Measurements from ENCODE around the gene TNFRSF6B. TPM values are rescaled to one million over a fixed set of nuclear protein-coding genes. Genes with fewer than 3 reads are reported as not detected.

The TNFRSF6B gene
- total and polyA plus RNA-seq, 2 of the 4 experiments (the other 2 are of a cell fraction): 1.3 to 11.0 TPM

DNA sequence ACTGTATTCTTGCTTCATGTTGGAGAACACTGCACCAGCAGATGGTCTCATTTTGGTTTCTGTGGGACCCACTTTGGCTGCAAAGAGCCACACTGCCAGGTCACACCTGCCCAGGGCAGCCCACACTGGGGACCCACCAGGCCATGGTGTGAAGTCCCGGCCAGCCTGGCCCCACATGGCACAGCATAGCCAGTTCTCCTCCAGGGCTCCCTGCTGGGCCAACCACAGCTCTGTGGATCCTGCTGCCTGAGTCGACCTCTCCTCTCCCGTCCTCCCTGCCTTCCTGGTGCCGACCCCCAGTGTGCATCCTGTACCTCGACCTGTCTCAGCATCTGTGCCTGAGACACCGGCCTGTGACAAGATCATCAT, 8.3 kb downstream of the TNFRSF6B start:
- TF ChIP-seq RAD21 (IDR thresholded peaks at IDR 0.05; ENCODE audit: low read length) (no peak), BHLHE40 (IDR thresholded peaks at IDR 0.05; ENCODE audit: low read depth, low read length) (no peak), CEBPB (IDR thresholded peaks at IDR 0.05; ENCODE audit: low read depth, low read length) (no peak), RCOR1 (IDR thresholded peaks at IDR 0.05; ENCODE audit: insufficient replicate concordance, low read length) (no peak), MXI1 (IDR thresholded peaks at IDR 0.05; ENCODE audit: borderline replicate concordance, low read depth, low read length) (no peak), CHD1 (IDR thresholded peaks at IDR 0.05; ENCODE audit: low read depth, low read length) (no peak), SMC3 (IDR thresholded peaks at IDR 0.05; ENCODE audit: low read depth, low read length) (no peak), MAZ (IDR thresholded peaks at IDR 0.05; ENCODE audit: borderline replicate concordance, low read depth, low read length) (no peak), MAFK (IDR thresholded peaks at IDR 0.05; ENCODE audit: low read depth, low read length) (no peak)
- TF ChIP-seq, protein P1, sequence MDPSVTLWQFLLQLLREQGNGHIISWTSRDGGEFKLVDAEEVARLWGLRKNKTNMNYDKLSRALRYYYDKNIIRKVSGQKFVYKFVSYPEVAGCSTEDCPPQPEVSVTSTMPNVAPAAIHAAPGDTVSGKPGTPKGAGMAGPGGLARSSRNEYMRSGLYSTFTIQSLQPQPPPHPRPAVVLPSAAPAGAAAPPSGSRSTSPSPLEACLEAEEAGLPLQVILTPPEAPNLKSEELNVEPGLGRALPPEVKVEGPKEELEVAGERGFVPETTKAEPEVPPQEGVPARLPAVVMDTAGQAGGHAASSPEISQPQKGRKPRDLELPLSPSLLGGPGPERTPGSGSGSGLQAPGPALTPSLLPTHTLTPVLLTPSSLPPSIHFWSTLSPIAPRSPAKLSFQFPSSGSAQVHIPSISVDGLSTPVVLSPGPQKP (IDR thresholded peaks at IDR 0.05; ENCODE audit: borderline replicate concordance, low read depth, low read length): no peak
- TF ChIP-seq, protein P2, sequence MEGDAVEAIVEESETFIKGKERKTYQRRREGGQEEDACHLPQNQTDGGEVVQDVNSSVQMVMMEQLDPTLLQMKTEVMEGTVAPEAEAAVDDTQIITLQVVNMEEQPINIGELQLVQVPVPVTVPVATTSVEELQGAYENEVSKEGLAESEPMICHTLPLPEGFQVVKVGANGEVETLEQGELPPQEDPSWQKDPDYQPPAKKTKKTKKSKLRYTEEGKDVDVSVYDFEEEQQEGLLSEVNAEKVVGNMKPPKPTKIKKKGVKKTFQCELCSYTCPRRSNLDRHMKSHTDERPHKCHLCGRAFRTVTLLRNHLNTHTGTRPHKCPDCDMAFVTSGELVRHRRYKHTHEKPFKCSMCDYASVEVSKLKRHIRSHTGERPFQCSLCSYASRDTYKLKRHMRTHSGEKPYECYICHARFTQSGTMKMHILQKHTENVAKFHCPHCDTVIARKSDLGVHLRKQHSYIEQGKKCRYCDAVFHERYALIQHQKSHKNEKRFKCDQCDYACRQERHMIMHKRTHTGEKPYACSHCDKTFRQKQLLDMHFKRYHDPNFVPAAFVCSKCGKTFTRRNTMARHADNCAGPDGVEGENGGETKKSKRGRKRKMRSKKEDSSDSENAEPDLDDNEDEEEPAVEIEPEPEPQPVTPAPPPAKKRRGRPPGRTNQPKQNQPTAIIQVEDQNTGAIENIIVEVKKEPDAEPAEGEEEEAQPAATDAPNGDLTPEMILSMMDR (conservative IDR thresholded peaks at IDR 0.05; ENCODE audit: low read depth, low read length): no peak
- TF ChIP-seq, protein P3, sequence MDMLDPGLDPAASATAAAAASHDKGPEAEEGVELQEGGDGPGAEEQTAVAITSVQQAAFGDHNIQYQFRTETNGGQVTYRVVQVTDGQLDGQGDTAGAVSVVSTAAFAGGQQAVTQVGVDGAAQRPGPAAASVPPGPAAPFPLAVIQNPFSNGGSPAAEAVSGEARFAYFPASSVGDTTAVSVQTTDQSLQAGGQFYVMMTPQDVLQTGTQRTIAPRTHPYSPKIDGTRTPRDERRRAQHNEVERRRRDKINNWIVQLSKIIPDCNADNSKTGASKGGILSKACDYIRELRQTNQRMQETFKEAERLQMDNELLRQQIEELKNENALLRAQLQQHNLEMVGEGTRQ (IDR thresholded peaks at IDR 0.05; ENCODE audit: low read depth, low read length): no peak
- H3K4me2 ChIP-seq (ENCODE audit: low read depth, low read length): no peak overlapping the region
- ATAC-seq (ENCODE audit: low read depth) (no peak), DNase-seq (no peak)
- BruUV-seq (replicated peaks): no TSS peak
- no peak overlapping the region for H3K56ac ChIP-seq (ENCODE audit: extremely low read depth, insufficient read depth, low read length)
- H3K27me3 ChIP-seq (ENCODE audit: control insufficient read depth, insufficient read depth, low read length): no peaks in the 10 kb centered on the region
- ChIA-PET CTCF (no interaction called here), POLR2A (ENCODE audit: unreplicated experiment) (no interaction called here)
- intact Hi-C loops (cut with micrococcal nuclease): no loop called here
- no peak overlapping the region for H3K14ac ChIP-seq (replicated peaks; ENCODE audit: low read depth, low read length)
- no peak overlapping the region for H2BK5ac ChIP-seq (ENCODE audit: low read depth, low read length, poor library complexity, severe bottlenecking)
- no peak overlapping the region for H3K4me3 ChIP-seq (ENCODE audit: insufficient read depth, low read depth, low read length)
- H3K27ac ChIP-seq (ENCODE audit: insufficient read depth, low read length): no peak overlapping the region
- peaks cover 12% of the 10 kb centered on the region for H3K4me1 ChIP-seq (ENCODE audit: control insufficient read depth, insufficient read depth, low read length)
- H3K9me1 ChIP-seq (ENCODE audit: insufficient read depth, low read length): no peaks in the 10 kb centered on the region
- no peak overlapping the region for H3K18ac ChIP-seq (ENCODE audit: low read depth, low read length)
- H3K23ac ChIP-seq (ENCODE audit: low read depth, low read length): no peak overlapping the region
- H2BK120ac ChIP-seq (ENCODE audit: low read depth, low read length): no peak overlapping the region
- H4K91ac ChIP-seq (ENCODE audit: insufficient read depth, low read depth, low read length): no peak overlapping the region
- no peak overlapping the region for H2BK15ac ChIP-seq (ENCODE audit: low read depth, low read length)
- no peak overlapping the region for H4K5ac ChIP-seq (ENCODE audit: low read depth, low read length)
- H3K79me1 ChIP-seq (ENCODE audit: low read depth in 1 of 2, low read length in 2 of 2): peaks cover 19 to 81% of the 10 kb centered on the region in 2 experiments
- peaks cover 33% of the 10 kb centered on the region for H3K36me3 ChIP-seq (ENCODE audit: control insufficient read depth, insufficient read depth, low read length)
- dilution Hi-C loops (cut with HindIII; ENCODE audit: low sequenced_read_pairs, unreplicated experiment): no loop called here
- in situ Hi-C loops (cut with MboI; ENCODE audit: low sequenced_read_pairs): loop anchor here (10.0 kb wide), 1 partner anchor 160 kb away; the partner anchor contains the start of genes ABHD16B and TPD52L2
- H4K20me1 ChIP-seq (ENCODE audit: insufficient read depth, low read length): no peaks in the 10 kb centered on the region; the same call in 1 of the 2 replicates
- no peak overlapping the region for H4K8ac ChIP-seq (ENCODE audit: low read depth in 2 of 2, low read length in 2 of 2)
- H2AK5ac ChIP-seq (ENCODE audit: low read depth, low read length): no peak overlapping the region
- no peak overlapping the region for H2BK20ac ChIP-seq (ENCODE audit: low read depth, low read length)
- peak overlapping the region; percentile 37 for H2AK9ac ChIP-seq (replicated peaks; ENCODE audit: low read depth, low read length, poor library complexity)
- no peak overlapping the region for H3K4ac ChIP-seq (ENCODE audit: low read depth, low read length)
- H3K9ac ChIP-seq (ENCODE audit: low read depth, low read length): no peak overlapping the region
- 81% methylated on average over 6 of the region's 6 CpGs; no CpG with 5 or more reads in 1 of the 2 experiments for WGBS, 2 experiments (ENCODE audit: extremely low coverage in 2 of 2, insufficient read length in 1 of 2)
- H2AFZ ChIP-seq (replicated peaks; ENCODE audit: low read length, poor library complexity): no peak overlapping the region
- no peaks in the 10 kb centered on the region for H3K9me3 ChIP-seq (ENCODE audit: control insufficient read depth, insufficient read depth, low read length)
